Activated T-helper 9 cell treated with anti-CD3 and anti-CD28 coated beads, Interleukin-2, amount 50 U/mL, for 16 hours (primary cell): ENCODE results near the gene RPAP2.
"Not testable (repeated sequence)": the region's sequence is repeated elsewhere in the genome, so short reads cannot be mapped to it uniquely, and the experiment has no call there.

Experiments used
- DNase-seq: peaks from one replicate; pipeline ENCODE4 v3.0.0-alpha.2; 2020; ENCODE audit warnings: low read depth

RPAP2 gene

DNA sequence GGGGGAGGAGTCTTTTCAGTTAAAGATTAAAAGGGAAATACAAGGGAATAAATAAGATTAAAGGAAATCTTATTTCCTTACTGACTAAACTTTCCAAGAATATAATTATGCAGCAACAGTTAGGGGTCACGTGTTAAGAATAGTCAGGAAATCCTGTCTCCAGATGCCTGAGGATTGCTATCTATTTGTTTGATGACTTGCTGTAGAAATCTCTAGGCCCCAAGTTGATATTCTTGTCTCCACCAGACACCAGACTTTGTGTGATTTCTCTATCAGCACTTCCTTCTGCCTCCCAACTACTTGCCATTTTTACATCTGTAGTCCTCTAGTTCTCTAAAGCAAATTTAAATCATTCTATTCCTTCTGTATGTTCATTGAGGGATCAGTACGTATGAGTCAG lies 77.5 kb downstream of the RPAP2 start:
- no peak for DNase-seq

DNA sequence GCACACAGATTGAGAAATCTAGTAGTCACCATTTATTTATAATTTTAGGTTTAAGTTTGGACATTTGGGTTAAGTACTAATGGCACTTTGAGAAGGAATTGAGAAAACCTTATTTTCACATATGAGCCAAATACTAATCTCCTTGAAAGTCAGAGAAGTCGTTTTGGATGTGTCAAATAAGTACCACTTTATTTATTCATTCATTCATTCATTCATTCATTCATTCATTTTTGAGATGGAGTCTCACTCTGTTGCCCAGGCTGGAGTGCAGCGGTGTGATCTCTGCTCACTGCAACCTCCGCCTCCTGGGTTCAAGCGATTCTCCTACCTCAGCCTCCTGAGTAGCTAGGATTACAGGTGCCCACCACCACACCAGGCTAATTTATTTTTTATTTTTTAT lies 79.1 kb downstream of the RPAP2 start:
- not testable (repeated sequence) for DNase-seq

DNA sequence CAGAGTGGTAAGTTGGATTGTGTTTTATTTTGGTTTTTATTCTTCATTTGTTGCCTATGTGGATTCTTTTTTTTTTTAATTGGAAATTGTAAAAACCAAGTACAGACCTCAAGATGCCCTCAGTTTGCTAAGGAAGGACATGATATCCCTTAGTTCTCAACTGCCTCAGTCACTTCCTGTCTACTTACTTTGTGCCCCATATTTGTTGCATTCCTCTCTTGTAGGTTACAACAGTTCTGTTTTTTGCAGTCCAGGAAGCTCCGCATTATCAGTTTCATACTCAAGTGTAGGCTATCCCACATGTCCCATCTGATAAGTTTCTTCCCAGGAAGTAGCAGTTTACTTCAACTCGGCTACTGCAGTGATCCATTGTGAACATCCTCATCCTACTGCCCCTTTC lies 82.0 kb downstream of the RPAP2 start:
- DNase-seq, result no peak

DNA sequence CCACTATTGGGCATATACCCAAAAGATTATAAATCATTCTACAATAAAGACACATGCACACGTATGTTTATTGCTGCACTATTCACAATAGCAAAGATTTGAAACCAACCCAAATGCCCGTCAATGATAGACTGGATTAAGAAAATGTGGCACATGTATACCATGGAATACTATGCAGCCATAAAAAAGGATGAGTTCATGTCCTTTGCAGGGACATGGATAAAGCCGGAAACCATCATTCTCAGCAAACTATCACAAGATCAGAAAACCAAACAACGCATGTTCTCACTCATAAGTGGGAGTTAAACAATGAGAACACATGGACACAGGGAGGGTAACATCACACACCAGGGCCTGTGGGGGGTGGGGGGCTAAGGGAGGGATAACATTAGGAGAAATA lies 95.1 kb downstream of the RPAP2 start:
- DNase-seq, result not testable (repeated sequence)

DNA sequence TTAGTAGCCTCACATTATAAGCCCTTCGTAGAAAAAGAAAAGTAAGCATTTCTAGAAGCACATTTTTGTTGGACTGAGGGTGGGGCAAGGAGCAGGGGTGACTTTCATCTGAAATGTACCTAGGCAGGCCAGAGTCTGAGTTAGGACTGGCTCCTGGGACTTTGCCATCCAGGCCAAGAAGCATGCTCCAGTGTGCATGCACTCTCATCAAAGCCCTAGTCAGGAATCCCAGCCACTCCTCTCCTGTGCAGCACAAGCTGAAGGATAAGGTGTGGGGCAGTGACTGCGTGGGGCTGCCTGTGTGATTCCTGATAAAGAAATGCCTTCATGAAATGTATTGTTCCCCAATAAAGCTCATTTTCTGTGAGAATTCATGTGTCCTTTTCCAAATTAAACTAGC lies 99.7 kb downstream of the RPAP2 start:
- no peak for DNase-seq

DNA sequence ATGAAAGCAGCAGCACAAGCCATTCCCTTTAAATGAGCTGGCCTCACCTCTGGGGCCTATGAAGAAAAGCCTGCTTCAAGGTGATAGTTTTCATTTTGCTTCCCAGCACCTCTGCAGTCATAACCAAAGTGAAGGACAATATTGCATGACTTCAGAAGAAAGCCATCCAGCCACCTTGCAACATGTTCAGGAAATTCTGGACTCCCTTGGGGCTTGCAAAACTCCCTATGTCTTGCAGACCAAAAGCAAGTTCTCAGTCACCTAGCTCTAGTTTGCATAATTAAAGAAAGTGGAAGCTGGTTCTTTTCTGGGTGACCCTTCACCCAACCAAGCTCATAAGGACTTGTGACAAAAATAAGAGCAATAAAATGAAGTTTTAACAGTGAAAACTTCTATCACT lies 100.2 kb downstream of the RPAP2 start:
- no peak for DNase-seq

DNA sequence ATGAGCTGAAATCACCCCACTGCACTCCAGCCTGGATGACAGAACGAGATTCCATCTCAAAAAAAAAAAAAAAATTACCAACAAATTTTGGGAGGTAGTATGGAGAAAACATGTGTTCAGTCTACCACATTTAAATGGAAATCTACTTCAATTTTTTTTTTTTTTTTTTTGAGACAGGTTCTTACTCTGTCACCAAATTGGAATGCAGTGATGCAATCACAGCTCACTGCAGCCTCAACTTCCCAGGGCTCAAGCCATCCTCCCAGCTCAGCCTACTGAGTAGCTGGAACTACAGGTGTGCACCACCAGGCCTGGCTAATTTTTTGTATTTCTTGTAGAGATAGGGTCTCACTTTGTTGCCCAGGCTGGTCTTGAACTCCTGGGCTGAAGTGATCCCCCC lies 105.8 kb downstream of the RPAP2 start:
- DNase-seq, result no peak

DNA sequence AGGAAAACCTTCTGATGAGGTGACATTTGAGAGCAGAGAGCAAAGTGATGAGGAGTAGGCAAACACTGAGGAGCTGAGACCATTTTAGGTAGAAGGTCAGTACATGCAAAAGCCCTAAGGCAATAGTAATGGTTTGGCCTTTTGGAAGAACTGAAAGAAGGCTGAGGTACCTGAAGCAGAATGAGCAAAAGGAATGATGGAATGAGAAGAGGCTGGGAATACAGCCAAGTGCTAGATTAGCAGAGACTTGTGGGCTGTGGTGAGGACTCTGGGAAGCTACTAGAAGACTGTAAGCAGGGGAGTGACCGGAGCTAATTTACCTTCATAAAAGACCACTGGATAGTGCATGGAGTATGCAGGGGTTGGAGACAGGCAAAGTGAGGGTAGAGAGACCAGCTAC lies 110.0 kb downstream of the RPAP2 start:
- DNase-seq, result no peak

DNA sequence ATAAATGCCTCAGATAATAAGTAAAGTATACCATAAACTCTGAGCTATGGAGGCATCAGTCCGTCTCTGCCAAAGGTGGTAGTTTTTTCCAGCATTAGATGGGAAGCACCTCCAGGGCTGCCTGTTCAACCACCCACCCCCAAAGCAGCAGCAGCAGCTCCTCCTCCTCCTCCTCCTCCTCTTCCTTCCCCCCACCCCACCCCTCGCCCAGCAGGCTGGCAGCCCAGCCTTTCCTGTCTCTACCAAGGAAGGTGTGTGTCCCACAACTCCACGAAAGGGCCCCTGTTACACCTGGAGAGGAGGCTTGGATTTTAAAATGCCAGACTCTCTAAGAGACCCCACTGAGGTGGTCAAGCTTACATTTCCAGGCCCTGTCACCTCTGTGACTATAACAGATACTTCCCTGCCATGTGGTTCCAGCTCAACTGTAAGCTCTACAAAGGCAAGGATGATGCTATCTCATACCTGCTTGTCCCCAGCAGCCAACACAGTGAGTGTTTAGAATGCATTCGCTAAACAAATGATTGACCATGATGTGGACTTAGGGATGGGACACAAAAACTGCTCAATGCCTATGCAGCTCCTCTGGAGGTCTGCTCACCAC lies 111.2 kb downstream of the RPAP2 start:
- no peak for DNase-seq

DNA sequence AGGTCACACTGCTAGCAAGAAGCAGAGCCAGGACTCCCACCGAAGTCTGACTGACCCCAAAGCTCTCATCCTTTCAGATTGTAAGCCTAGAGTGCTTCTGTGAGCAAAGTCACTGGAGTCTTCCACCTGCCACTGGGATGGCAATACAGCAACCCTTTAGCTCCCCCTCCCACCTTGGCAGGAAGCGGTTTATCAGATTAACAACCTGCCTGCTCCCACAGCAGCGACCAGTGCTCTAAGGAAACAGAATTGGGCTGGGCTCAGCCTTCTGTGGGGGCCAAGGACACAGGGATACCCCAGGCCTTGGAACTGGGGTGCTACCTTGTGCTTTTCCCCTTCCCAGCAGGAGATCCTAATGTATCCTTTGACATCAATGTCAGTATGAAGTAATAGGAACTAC lies 111.8 kb downstream of the RPAP2 start:
- peak; percentile 13 for DNase-seq

DNA sequence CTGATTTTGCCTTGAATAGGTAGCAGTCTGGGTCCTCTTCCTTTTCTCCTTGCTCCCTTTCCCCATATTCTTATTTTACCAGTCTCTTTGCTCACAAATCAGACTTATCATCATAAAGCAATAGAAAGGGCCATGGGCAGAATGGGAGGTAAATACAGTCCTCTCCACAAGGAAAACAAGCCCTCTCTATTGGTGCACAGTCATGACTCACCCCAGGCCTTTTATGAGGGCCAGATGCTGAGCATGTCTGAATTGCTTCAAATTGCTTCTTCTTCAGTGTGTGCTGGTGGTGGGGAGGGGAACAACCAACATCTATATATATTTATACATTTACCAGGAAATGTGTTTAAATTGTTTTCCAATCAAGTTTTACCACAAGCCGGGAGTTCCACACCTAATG lies 112.7 kb downstream of the RPAP2 start:
- no peak for DNase-seq

DNA sequence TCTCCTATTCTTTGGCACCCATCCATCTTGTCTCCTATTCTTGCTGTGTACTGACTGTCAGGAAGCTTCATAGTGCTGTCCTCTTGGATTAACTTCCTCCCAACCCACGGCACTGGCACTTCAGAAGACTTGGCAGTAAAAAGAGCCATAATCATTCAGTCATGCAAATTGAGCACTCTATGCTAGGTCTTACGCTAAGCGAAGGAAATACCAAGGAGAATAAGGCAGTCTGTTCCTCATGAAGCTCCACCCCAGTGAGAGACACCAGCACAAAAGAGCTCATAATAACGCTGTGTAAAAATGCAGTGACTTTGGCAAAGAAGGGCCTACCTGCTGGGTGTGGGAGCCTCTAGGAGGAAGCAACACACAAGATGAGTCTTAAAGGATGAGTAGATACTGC lies 120.8 kb downstream of the RPAP2 start:
- DNase-seq, result no peak

DNA sequence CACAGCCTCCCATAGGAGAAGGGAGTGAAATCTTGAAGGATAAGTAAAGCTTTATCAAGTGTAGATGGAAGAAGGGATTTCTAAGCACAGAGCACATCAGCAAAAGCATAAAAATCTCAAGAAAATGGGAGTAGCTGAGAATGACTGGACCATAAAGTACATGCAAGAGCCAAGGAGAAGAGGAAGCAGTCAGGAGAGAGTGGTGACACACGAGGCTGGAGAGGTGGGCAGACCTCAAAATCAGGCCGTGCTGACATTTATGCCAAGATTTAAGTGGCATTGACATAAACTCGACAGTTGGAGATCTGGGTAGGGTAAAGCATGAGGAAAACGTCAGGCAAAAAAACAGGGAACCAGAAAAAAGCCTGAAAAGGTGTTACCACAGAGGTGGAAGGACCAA lies 125.5 kb downstream of the RPAP2 start:
- no peak for DNase-seq

DNA sequence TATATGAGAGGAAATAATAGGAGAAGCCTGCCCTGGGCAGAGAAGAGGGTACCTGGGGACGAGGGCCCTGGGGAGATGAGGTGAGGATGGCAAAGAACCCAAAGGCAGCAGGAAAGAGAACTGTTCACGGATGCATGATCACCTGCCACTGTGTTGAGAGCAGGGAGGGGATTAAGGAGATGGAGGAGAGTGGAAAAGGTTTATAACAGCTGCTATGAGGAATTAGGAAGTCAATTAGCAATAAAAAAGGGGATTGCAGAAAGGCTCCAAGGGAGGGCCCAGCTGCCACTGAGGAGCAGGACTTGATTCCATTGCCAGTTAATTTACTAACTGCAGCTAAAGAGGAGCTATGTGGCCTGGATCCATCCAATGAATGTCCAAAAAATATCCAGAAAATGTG lies 126.8 kb downstream of the RPAP2 start:
- no peak for DNase-seq

DNA sequence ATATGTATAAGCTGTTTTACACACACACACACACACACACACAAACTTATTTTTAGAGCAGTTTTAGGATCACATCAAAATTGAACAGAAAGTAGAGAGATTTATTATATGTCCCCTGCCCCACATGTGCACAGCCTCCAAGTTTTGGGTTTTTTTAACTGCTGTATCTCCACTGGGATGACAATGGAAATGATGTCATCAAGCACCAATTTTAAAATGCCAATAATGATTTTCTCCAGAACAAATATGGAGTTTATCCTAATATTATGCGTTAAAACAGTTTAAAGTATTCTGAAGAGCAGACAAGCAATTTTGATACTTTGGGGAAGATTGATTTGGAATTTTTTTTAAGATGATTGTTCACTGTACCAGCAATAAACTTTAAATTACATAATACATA lies 131.2 kb downstream of the RPAP2 start:
- no peak for DNase-seq

DNA sequence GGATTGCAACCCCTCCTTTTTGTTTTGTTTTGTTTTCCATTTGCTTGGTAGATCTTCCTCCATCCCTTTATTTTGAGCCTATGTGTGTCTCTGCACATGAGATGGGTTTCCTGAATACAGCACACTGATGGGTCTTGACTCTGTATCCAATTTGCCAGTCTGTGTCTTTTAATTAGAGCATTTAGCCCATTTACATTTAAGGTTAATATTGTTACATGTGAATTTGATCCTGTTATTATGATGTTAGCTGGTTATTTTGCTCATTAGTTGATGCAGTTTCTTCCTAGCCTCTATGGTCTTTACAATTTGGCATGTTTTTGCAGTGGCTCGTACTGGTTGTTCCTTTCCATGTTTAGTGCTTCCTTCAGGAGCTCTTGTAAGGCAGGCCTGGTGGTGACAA lies 135.7 kb downstream of the RPAP2 start:
- DNase-seq, result not testable (repeated sequence)

DNA sequence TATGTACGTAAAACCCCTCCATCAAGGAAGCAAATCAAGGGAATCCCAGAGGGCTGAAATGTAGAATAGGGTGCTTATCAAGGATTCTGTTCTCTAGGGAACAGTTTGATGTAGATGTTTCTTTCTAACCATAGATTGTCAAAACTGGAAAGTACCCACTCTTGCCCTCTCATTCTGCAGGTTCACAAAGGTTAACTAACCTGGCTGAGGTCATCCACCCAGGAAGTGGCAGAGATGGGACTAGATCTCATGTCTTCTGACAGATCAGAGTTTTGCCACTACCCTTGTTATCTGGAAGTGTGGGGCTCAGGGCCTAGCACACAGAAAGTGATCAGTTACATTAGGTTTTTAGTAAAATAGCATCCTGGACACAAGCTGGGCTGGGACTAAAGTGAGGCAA lies 140.4 kb downstream of the RPAP2 start:
- no peak for DNase-seq

DNA sequence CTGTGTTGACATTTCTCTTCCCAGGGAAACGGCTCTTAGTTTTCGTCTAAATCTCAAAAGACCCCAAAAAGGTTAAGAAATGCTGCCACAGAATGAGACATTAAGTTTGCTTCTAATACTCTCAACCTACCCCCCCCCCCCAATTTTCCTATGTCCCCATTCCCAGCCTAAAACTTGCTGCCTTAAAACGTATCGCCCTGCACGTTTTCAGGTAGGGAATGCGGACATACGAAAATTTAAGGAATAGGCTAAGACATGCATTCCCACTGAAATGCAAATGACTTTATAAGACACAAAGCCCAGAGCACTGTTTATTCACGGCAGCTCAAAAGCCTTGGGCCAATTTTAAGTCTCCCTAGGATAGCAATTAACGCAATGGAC lies 142.4 kb downstream of the RPAP2 start:
- DNase-seq, result no peak

DNA sequence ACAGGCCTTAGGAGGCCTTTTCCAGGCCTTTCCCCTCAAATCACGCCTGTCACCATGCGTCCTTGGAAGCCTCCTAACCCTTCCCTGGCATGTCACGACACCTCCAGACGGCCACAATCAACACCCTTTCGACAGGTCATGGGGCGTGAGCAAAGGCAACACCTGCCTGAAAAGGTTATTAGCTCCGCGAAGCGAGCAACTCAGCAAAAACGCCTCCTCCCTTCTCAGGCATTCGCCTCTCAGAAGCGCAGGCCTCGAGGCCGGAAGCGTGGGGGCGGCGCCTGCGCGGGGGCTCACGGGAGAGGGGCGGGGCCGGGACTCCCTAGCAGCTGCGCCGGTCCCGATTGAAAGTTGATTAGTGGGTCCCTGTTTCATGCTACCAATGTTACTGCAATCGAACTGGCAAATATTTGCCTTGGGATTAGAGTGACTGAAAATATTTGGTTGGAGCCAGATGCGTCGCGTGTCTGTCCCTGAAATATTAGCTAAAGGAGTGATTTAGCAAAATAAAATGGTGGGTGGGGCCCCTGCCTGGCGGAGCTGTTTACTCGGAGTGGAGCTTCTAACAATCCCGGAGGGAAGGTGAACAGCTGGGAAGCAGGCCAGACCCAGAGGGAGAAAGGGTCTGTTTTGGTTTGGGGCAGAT lies 143.0 kb downstream of the RPAP2 start:
- no peak for DNase-seq

DNA sequence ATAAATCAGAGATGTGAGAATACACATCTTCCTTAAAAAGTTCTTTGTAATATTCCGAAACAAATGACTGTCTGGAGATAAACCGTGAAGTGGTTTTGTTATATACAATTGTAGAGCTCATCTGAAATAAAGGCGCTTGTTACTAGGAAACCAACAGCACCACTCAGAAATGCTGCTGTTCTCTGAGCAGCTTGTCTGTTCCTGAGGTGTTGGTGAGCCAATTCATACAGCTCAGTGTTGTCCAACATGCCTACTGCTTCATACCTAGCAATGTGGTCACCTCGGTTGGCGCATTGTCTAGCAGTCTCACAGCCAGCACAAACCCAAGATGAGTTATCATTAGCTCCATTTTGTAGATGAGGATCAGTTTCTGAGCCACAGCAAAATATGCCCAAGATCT lies 143.5 kb downstream of the RPAP2 start:
- DNase-seq, result no peak

DNA sequence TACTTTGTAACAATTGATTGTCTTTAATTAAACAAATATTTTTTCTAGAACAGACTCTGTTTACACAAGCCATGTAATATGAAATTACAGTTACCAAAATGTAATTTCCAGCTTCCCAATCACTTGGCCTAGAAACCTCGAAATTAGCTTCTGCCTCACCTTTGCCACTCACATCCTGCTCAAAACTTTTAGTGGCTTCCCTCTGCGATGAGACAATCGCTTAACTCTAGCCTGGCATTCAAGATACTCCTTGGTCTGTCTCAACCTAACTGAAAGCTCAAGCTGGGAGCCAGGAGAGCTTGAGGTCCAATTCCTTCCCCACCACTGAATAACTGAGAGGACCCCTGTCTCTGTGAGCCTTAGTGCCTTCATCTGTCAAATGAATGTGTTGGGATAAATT lies 145.0 kb downstream of the RPAP2 start:
- DNase-seq, result no peak

DNA sequence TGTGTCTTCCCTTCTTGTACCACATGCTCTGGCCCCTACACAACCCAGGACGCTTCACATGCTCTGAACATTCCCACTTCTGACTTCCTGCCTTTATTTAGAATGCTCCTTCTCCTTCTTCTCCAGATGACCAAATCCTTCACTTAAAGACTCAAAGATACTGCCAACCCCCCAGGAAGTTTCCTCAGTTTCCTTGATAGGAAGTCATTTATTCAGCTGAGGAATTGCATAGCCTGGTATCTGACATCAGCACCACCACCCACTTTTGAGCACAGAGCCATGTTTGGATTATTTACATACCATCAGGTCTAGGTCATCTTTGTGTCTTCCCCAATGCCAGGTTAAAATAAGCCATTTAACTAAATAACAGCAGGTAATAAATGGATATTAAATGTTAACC lies 145.5 kb downstream of the RPAP2 start:
- DNase-seq, result no peak

DNA sequence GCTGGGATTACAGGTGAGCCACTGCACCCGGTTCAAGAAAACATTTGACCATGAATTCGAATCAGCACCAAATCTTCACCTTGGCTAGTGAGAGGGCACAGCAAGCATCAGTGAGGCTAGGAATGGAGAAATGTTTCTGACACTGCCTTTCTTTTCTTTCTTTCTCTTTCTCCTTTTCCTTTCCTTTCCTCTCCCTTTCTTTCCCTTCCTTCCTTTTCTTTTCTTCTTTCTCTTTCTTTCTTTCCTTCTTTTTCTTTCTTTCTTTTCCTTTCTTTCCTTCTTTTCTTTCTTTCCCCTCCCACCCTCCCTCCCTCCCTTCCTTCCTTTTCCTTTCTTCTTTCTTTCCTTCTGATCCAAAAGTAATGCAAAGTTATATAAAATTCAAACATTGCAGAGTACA lies 147.0 kb downstream of the RPAP2 start:
- DNase-seq, result no peak

DNA sequence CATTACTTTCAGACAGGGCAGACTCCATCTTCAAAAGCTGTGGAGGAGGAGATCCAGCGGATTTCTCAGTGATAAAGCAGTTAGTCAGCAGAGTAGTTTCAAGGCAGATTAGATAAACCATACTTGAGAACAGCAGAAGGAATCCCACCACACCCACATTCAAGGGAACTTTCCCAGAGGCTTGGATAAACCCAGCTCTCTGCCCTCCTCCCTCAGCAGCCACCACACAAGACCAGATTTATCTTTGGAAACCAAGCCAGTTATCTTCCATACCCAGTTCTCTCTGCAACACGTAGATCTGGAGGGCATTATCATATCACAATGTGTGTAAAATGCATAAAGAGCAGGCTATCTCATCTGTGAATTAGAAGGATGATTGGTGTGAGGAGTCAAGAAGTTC lies 147.7 kb downstream of the RPAP2 start:
- DNase-seq, result no peak
